Bone marrow (tissue), 2 donors: Measurements from ENCODE around the gene PDE6A.

ENCODE experiments used
- DNase-seq, 2 donors: peaks; one replicate each; lab custom pipeline; 2025; lab: John Stamatoyannopoulos, UW

The PDE6A gene

DNA sequence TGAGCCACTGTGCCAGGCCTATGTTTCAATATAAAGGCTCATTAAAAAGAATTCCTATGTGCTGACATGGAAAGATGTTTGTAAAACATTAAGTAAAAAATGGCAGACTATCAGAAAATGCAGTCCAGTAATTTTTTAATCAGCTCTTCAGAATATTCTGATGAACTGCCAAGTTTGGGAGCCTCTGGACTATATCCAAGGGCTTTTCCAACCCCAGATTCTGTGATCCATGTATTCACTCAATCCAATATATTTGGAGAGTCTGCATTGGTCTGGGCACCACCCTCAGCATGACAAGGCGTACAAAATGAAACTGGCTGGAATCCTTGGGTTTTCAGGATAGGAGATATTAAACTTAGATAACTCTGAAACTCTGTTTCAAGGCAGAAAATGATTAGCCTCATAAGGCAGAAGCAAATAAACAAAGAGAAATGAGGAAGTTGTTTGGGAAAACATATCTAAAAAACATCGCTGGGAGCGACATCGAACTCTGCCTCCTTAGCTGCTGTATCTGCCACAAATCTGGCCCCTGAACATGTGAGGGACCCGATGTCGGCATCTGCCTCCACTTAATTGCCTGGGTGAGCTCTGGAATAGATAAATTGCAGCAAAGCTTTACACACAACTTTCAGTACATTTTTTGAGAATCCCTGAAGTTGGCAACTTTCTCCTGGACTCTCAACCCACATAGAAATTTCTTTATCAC is 14.4 kb downstream of the PDE6A start:
- DNase-seq = no peak

DNA sequence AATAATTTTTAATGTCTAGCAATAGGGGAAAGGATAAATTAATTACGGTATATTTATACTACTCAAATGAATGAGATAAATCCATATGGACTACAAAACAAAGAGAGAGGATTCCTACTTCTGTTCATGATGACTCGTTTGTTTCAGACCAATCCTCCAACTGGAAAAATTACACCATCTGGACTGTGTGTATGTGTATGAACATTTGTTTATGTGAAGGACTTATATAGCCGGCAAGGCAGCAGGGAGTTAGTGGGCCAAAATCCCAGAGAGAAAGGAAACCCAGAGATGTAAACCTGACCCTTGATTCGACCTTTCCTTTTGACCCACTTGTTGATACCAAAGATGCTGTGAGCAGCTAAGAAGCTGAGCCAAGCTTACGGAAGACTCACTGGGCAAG is 20.1 kb downstream of the PDE6A start:
- no peak for DNase-seq

DNA sequence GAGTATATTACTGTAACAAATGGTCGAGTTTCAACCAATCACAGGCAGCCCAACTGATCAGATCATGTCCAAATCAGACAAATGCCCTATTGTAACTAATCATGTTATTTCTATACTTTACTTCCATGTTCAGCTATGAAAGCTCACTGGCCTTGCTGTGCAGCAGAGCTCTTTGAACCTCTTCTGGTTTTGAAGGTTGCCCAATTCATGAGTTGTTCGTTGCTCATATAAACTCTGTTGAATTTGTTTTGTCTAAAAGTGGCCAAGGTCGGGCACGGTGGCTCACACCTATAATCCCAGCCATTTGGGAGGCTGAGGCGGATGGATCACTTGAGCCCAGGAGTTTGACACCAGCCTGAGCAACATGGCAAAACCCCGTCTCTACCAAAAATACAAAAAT is 21.6 kb downstream of the PDE6A start:
- DNase-seq = no peak

DNA sequence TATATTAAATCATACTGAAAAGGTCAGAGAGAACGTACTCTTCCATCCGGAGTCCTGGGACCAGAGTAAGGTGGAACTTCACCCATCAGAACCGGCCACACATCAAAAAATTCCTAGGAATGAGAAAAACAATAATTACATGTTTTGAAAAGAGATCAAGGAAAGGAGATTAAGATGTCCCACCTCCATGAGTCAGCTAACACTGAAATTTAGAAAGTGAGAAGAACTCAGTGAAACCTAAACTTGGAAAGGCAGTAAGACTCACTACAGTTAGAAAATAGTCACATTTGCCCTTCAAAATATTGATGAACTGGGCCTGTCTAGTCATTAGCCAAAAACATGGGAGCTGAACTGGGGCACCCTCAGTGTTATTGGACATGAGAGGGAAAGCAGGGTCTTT is 23.0 kb downstream of the PDE6A start:
- DNase-seq = no peak

DNA sequence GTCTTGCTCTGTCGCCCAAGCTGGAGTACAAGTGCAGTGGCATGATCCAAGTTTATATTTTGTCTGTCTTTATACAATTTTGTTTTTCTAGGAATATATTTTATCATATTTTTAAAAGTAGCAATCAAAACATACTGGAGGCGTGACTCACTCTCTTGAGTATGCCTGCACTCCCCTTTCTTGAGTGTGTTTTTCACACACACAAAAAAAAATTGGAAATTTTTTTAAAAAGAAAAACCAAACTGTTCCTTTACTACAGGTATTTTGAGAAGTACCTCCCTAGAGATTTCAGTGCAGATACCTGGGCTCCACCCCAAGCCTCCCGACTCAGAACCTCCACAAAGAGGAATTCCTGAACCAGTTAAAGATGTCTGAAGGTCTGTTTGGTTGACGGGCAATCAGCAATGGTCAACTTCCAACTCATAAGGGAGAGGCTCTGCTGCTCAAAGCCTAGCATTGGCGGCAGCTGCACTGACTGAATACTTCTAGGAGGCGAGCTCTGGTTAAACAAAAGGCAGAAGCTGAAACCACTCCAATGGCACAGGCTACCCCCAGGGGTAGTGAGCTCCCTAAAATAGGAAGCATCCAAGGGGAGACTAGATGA is 27.4 kb downstream of the PDE6A start:
- no peak for DNase-seq

DNA sequence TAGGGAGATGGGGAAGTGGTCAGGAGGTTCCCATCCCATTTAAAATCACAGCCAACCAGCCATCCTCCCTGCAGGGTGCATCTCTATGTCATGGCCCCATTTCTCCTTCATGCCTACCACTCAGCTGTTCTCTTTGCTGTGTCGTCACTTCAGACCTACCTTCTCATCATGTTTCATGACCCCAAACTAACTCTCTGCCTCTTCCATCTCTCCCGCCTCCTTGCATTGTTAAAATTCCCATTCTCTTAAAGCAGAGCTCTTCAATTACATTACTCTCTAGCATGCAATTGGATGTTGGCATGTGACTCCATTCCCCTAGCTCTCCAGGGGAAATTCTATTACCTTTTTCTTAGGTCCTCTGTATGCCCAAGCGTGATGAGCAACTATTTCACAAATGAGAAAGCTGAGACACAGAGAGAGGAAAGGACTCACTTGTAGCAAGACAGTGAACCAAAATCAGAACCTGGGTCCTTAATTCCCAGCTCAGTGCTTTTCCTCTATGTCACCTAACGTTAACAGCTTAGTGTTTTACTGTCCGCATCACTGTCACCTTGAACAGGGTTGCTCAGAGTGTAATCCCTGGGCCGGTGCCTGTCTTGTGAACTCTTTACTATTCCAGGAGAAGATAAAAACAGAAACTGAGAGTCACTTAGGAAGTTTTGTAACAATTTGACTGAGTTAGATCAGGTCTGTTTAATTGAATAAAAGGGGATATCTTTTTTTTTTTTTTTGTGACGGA is 28.1 kb downstream of the PDE6A start:
- DNase-seq = no peak

DNA sequence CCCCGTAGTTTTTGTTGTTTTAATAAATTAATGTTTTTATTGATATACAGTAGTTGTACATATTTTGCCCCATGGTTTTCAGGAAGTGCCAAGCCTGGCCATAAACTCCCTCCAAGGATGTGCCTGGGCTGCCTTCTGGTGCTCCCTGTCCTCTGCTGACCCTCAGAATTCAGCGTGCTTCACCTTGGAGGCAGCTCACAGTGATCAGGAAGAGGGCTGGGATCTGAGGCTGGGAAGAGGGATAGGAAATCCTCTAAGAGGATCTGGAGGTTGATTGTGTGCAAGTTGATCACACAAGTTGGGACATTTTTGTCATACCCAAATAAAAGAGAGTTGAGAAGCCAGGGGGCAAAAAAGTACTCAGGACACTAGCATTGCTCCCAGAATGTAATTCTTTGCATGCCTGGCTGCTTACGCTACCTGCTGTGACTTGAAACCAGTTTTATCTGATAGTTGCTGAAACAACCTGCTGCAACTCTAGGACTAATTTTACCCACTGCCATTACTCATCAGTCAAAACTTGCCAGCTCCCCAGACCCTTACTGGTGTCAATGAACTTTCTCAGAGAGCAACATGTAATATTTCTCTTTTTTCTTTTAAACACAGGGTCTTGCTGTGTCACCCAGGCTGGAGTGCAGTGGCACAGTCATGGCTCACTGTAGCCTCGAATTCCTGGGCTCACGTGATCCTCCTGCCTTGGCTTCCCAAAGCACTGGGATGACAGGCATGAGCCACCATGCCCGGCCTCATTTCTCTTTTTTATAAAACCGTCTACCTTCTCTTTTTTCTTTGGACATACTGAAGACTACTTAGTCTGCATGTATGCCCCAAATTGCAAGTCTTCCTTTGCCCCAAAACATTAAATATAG is 29.0 kb downstream of the PDE6A start:
- DNase-seq = no peak

DNA sequence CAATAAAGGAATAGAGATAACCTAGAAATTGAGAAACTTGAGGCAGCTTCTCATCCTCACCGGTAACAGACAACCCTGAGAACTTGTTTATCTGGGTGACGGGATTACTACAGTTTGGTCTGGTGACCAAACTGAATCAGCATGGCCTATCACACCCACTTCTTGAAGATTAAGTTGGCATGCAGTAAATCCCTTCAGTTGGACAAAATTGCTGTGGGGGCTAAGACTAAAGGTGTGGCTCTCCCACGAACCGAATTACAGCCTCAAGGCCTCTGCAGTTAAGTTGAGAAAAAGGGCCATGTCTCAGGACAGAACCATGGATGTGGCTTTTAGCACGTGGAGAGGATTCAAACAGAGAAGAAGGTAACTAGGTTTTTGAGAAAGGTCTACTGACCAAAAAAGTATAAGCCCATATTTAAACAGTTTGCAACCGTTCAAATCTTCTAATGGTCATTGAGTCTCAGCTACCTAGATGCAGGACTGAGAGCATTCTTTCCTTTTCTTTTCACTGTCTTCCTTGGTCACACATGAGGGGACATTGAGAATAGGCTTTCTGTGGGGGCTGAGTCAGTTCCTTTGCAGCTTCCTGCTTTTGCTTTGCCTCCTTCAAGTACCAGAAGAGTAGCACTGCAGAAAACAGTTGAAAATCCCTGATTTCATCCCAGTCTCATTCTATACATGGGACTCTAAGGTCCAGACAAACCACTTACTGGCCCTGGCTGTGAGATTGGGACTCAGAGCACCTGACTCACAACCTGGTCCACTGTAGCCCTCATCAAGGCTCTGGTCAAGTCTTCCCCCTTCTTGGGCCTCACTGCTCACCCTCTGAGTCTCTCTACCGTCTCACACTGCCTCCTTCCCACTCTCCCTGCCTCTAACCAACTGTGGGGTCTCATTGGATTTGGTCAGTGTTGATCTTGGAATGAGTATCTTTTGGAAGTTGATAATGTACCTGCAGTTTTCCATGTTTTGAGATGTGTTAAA is 30.9 kb downstream of the PDE6A start:
- no peak for DNase-seq

DNA sequence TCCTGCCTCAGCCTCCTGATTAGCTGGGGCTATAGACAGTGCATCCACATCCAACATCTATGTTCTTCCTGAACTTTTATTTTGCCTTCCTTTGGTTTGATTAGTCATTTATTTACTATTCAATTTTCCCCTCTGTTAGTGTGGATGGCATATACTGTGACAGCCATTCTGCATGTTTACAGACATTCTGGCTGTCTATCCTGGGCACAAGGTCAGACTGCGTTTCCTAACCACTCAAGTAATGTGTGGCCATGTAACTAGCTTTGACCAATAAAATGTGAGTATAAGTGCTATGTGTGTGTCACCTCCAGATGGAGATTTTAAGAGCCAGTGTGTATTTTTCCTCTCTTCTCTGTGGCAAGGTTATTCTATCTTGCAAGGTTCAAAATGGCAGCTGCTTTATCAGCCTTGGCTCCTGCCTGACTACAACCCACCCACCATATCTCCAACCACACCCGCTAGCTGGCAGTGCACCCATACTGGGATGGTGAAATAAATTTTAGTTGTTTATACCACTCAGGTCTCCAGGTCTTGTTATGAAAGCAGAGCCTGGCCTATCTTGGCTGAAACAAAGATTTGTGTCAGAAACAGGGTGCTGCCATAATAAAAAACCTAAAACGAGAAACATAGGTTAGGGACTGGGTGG is 32.2 kb downstream of the PDE6A start:
- DNase-seq = no peak

DNA sequence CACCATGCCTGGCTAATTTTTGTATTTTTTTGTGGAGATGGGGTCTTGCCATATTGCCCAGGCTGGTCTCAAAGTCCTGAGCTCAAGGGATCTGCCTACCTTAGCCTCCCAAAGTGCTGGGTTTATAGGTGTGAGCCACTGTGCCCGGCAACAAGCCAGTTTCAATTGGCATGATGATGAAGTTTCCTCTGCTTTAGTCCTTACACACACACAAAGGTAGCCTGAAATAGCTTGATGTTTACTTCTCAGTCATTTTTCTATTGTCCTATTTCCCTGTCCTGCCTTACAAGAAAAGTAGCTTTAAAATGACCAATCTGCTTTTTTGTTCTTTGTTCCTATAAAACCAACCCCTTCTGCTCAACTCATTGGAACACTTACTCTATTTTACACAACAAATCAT is 33.6 kb downstream of the PDE6A start:
- DNase-seq = no peak

DNA sequence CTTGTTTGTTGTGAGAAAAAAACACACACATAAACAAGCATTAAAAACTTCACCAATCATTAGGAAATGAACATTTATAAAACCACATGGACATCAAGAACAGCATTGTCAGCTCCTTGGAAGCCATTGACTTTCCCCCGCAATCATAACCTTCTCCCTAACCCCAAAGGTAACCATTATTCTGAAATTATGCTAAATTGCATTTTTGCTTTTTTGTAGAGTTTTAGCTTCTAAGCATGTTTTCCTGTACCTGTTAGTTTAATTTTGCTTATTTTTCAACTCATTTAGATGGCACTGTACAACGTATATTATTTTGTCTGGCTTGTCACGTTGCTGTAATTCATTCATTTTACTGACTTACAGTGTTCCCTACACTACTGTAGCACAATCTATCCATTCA is 36.8 kb downstream of the PDE6A start:
- DNase-seq = no peak

DNA sequence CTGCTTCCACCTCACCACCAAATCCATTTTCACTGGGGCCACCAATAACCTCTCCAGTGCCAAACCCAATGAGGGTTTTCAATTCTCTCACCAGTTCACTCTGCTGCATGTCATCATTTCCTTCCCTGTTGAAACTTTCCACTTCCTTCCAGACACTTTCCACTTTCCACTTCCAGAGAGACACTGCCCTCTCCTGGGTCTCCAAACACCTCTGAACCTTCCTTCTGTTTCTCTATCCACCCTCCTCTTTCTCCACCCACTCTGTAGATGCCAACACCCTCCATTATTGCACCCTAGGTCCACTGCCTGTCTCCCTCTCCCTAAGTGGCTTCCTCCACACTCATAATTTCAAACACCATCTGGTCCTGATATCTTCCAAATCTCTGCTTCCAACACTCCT is 39.6 kb downstream of the PDE6A start:
- no peak for DNase-seq

DNA sequence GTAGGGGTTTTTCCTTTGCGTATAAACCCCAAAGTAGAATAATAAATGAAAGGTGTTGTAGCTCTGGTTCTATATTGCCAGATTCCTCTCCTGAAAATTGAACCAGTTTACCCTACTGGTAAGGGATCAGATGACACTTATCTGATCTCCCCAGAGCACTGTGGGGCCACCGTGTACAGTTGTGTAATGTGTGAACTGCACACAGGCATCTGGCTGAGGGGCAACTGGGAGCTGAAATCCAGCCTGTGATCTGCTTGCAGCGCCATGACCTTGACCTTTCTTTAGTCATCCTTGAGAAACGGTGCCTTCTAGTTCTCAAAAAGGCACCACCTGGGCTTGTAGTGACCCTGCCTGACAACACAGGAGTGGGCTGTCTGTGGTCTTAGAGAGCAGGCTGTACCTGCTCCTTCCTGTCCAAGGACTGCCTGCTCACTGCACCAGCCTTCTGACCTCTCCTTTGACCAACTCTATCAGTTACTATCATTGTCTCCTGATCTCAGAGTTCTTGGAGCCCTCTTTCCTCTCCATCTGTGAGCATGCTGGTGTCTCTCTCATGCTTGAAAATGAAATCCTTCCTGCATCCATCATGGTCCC is 40.2 kb downstream of the PDE6A start:
- DNase-seq = no peak

DNA sequence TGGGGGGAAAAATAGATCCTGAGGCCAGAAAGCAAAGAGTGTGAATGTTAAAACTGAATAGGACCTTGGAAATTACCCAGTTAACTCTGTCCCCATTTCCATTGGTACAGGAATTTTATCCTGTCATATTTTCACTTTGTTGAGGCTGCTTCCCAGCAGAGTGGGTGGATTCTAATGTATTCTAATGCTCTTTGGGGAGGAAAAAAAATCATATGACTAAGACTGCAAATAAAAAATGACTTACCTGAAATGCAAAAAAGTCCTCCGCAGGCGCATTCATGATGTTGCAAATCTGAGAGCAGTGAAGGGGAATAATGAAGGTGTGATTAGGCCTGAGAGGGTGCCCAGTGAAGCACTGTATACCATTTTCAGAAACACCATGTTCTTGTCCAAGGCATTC is 41.2 kb downstream of the PDE6A start:
- DNase-seq = no peak

DNA sequence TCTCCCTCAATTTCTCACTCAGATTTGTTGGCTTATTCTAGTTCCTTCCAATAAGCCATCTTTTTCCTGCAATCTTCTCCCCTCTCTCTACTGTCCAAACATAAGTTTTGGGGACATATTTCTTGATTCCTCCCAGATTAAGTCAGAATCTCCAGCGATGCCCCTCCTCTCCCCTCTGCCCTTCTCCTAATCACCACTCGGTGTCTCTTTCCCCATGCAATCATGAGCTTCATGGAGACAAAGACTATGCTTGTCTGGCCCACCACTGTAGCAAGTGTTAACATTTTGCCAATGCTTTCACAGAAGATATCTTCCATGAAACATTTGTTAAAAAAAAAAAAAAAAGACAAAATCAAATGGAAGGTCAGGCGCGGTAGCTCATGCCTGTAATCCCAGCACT is 42.4 kb downstream of the PDE6A start:
- no peak for DNase-seq

DNA sequence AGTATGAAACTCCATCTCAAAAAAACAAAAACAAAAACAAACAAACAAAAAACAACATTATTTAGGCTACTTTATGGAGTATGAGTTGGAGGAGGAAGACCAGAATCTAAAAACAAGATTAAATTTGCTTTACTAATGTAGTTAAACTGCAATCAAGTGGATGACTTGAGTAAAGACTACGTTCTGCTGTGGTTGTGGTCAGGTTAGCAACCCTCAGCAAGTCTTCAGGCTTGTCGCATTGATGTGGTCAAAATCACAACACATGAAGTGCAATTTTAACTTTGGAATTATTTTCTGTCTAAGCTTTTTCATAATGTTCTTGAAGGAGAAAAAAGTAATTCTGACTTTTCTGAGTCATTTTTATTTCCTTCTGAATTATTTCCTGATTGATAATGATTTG is 43.1 kb downstream of the PDE6A start:
- DNase-seq = no peak

DNA sequence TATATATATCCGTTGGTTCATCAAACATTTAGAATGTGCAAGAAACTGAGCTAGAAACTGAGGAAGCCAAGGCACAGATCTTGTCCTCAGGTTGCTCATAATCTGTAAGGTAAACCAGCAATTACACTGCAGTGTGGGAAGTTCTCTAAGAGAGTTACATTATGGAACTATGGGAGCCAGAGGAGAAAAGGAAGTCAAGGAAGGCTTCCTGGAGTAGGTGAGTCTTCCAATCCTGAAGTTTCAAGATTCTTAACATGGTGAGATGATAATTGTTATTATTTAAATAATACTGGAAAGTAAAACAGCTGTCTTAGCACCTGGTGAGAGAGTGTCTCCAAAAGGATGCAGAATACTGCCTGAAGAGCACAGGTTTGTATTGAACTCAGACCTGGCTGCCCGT is 44.2 kb downstream of the PDE6A start:
- no peak for DNase-seq

DNA sequence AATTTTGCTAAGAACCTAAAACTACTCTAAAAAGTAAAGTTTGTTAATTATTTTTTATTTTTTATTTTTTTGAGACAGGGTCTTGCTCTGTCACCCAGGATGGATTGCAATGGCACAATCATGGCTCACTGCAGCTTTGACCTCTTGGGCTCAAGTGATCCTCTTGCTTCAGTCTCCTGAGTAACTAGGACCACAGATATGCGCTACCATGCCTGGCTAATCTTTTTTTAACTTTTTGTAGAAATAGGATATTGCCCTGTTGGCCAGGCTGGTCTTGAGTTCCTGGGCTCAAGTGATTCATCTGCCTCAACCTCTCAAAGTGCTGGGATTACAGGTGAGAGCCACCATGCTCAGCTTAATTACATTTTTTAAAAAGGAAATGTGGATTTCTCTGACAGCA is 45.8 kb downstream of the PDE6A start:
- no peak for DNase-seq

DNA sequence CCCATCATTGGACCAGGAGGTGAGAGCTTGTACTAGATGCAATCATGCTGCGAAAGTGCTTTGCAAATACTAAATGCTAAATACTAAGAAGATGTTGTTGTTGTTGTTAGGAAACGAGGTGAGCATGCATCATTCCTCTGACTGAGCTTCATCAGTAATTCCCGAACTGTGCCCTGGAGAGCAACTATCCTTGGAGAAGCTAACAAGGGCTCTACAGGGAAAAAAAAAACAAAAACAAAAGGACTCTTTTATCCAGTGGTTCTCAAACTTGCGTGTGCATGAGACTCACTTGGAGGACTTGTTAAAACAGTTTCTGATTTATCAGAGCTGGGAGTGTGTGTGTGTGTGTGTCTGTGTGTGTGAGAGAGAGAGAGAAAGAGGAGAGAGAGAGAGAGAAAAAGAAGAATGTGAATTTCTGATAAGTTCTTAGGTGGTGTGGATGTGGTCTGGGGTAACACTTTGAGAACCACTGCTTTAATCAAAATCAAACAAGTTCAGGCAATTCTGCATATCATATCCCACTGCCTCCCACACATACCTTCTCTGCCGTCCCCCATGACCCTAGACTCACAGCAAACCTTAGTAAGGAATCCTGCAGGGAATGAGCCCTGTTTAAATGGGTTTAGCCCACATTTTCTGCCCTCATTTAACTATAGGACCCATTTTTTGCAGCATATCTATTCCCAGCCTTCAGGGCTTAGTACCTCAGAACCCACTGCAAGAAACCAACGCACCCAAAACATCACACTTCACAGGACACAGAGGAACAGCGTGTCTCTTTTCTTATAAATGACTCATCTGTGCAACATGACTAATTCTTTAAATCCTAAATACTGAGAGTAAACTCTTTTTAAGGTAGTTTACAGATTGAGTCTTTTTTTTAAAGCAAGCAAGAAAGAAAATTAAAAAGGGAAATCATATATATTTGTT is 48.9 kb downstream of the PDE6A start:
- DNase-seq = no peak
